Measurements from ENCODE around the gene SLC29A1.

The SLC29A1 gene

DNA sequence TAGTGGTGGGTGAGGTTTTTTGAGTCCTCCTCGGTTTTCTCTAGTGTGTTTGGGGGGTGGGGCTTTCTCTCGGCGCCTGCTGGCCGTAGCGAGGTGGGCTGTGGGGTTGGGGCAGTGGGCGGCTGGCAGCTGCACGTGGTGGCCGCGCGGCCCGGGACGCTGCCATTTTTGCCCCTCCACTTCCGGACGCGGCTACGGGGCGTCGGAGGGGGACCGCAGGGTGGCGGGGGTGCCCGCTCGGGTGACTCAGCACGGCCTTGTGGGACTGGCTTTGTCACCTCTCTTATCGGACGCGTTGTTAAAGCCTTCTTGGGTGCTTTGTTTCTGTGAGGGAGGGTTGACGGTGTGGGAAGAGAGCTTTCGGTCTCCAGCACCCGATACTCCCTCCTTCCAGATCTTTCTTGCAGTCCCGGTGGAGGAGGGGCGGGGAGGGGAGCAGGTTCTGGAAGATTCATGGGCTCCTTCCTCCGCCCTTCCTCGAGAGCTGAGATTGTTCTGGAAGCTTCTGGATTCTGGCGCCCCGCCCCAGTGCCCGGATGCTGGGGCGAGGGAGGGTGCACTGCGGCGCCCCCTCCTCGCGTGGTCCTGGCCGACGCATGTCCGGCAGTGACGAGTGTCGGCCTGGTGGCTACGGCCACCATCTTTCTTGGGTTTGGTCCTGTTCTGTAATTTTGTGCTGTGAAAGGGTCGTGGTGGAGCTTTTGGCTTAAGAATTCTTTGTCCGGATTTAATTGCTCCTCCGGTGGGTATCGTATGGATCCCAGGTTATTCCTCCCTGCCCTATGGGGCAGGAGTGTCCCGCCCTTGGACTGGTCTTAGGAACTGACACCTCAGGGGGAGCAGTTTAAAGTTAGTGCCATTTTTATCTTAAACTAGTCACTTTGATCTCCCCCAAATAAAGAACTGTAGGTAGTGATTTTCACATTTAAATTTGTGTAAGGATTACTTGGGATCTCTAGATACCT lies 24.2 kb downstream of the SLC29A1 start:
- TF ChIP-seq, protein P1, sequence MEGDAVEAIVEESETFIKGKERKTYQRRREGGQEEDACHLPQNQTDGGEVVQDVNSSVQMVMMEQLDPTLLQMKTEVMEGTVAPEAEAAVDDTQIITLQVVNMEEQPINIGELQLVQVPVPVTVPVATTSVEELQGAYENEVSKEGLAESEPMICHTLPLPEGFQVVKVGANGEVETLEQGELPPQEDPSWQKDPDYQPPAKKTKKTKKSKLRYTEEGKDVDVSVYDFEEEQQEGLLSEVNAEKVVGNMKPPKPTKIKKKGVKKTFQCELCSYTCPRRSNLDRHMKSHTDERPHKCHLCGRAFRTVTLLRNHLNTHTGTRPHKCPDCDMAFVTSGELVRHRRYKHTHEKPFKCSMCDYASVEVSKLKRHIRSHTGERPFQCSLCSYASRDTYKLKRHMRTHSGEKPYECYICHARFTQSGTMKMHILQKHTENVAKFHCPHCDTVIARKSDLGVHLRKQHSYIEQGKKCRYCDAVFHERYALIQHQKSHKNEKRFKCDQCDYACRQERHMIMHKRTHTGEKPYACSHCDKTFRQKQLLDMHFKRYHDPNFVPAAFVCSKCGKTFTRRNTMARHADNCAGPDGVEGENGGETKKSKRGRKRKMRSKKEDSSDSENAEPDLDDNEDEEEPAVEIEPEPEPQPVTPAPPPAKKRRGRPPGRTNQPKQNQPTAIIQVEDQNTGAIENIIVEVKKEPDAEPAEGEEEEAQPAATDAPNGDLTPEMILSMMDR (IDR thresholded peaks at IDR 0.05; ENCODE audit: unreplicated experiment in 3 of 3): no peak
- Mint-ChIP-seq H3K27me3 (ENCODE audit: low read depth) (peaks cover 10% of the 10 kb centered on the region), H3K4me3 (peak overlapping the region; percentile 98 to 100 (median 99))

DNA sequence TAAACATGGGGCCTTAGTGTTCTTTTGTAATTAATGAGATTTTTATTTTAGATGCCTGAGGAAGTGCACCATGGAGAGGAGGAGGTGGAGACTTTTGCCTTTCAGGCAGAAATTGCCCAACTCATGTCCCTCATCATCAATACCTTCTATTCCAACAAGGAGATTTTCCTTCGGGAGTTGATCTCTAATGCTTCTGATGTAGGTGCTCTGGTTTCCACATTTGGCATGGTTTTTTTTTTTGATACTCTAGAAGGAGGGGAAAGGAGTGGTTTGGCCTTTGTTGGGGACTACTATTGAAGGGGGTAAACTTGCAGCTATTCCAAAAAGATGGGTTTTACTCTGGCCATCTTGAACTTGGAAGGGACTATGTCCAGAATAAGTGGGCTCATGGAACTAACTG lies 25.2 kb downstream of the SLC29A1 start:
- TF ChIP-seq, protein P1 (IDR thresholded peaks at IDR 0.05; ENCODE audit: unreplicated experiment in 3 of 3): no peak
- peak overlapping the region; percentile 92 to 99 (median 96) for H3K27ac Mint-ChIP-seq
- H3K9me3 Mint-ChIP-seq: no peaks in the 10 kb centered on the region
- peaks cover 58% of the 10 kb centered on the region for H3K36me3 Mint-ChIP-seq (ENCODE audit: low read depth)
- peaks cover 36% of the 10 kb centered on the region for H3K4me1 Mint-ChIP-seq
- peak overlapping the region; percentile 98 to 100 (median 99) for H3K4me3 Mint-ChIP-seq
- peaks cover 9% of the 10 kb centered on the region for H3K27me3 Mint-ChIP-seq (ENCODE audit: low read depth)

More for the DNA sequence above, 24.2 kb downstream of the SLC29A1 start:
- peaks cover 36% of the 10 kb centered on the region for H3K4me1 Mint-ChIP-seq
- peak overlapping the region; percentile 96 to 99 (median 98) for H3K27ac Mint-ChIP-seq
- peaks cover 48% of the 10 kb centered on the region for H3K36me3 Mint-ChIP-seq (ENCODE audit: low read depth)
- H3K9me3 Mint-ChIP-seq: no peaks in the 10 kb centered on the region

DNA sequence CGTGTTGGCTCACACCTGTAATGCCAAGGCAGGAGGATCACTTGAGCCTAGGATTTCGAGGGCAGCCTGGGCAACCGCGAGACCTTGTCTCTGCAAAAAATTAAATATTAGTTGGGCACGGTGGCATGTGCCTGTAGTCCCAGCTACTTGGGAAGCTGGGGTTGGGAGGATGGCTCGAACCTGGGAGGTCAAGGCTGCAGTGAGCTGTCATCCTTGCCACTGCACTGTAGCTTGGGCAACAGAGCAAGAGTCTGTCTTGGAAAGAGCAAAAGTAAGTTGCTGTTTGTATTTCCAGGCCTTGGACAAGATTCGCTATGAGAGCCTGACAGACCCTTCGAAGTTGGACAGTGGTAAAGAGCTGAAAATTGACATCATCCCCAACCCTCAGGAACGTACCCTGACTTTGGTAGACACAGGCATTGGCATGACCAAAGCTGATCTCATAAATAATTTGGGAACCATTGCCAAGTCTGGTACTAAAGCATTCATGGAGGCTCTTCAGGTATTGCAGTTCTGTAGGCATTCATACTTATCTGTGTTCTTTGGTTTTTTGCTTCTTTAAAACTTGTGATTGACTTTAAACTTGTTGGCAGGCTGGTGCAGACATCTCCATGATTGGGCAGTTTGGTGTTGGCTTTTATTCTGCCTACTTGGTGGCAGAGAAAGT lies 25.8 kb downstream of the SLC29A1 start:
- Mint-ChIP-seq H3K36me3 (ENCODE audit: low read depth) (peaks cover 64% of the 10 kb centered on the region), H3K4me1 (peaks cover 36% of the 10 kb centered on the region), H3K4me3 (peak overlapping the region; percentile 98 to 100 (median 99)), H3K27ac (peak overlapping the region; percentile 21 to 96 (median 25)), H3K9me3 (no peaks in the 10 kb centered on the region), H3K27me3 (ENCODE audit: low read depth) (peaks cover 4% of the 10 kb centered on the region)
- TF ChIP-seq, protein P1 (IDR thresholded peaks at IDR 0.05; ENCODE audit: unreplicated experiment in 3 of 3): no peak

DNA sequence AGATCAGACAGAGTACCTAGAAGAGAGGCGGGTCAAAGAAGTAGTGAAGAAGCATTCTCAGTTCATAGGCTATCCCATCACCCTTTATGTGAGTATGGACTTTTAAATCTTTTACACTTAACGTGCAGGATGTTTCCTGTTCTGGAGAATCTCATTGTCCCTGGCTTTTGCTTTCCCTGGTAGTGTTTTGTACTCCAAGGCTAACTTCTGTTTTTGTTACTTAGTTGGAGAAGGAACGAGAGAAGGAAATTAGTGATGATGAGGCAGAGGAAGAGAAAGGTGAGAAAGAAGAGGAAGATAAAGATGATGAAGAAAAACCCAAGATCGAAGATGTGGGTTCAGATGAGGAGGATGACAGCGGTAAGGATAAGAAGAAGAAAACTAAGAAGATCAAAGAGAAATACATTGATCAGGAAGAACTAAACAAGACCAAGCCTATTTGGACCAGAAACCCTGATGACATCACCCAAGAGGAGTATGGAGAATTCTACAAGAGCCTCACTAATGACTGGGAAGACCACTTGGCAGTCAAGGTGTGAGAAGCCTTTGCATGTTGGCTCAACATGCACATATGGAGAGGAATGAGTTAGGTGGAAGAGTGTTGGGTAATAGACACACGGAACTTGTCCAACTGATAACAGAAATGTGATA lies 26.8 kb downstream of the SLC29A1 start:
- no peaks in the 10 kb centered on the region for H3K9me3 Mint-ChIP-seq
- H3K27ac Mint-ChIP-seq: no peak overlapping the region
- H3K36me3 Mint-ChIP-seq (ENCODE audit: low read depth): peaks cover 71% of the 10 kb centered on the region
- H3K4me3 Mint-ChIP-seq: peak overlapping the region; percentile 7 to 73 (median 9)
- peaks cover 4% of the 10 kb centered on the region for H3K27me3 Mint-ChIP-seq (ENCODE audit: low read depth)
- TF ChIP-seq, protein P1 (IDR thresholded peaks at IDR 0.05; ENCODE audit: unreplicated experiment in 3 of 3): no peak
- H3K4me1 Mint-ChIP-seq: peaks cover 42% of the 10 kb centered on the region

DNA sequence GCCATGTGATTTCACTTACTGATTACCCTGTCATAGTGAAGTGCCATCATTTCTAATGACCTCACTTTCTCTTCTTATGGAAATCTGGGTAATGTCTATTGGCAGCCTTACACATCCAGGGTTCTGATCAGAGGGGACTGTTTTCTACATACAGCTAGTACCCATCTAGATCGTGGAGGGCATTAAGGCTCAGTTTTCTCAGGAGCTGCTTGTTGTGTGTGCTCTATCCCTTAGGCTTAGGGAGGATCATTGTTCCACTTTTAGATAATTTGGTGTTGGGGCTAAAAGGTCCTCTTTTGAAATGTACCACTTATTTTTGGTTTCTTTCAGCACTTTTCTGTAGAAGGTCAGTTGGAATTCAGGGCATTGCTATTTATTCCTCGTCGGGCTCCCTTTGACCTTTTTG lies 27.3 kb downstream of the SLC29A1 start:
- Mint-ChIP-seq H3K27ac (no peak overlapping the region), H3K36me3 (ENCODE audit: low read depth) (peaks cover 71% of the 10 kb centered on the region), H3K9me3 (no peaks in the 10 kb centered on the region), H3K4me3 (peak overlapping the region in 1 of 3 experiments; percentile 16), H3K27me3 (ENCODE audit: low read depth) (peaks cover 4% of the 10 kb centered on the region), H3K4me1 (peaks cover 43% of the 10 kb centered on the region)
- TF ChIP-seq, protein P1 (IDR thresholded peaks at IDR 0.05; ENCODE audit: unreplicated experiment in 3 of 3): no peak

Data from nephron (organoid).